Fibroblast of lung (primary cell): ENCODE results near the gene COL5A2.

Experiments
- CTCF ChIP-seq, 2 donors: IDR thresholded peaks in 1 of 2; conservative IDR thresholded peaks in 1 of 2; 1 replicate in 1 of 2; 2 replicates in 1 of 2; pipeline ENCODE4 v1.5.1; 2011 to 2012; ENCODE audit warnings: low read length in 2 of 2, control low read depth in 1 of 2, inconsistent platforms in 1 of 2, low read depth in 1 of 2, mild to moderate bottlenecking in 1 of 2
- EZH2 ChIP-seq: IDR thresholded peaks from 2 replicates; pipeline ENCODE4 v1.5.1; 2012; ENCODE audit warnings: low read length, control low read depth, mild to moderate bottlenecking; ENCODE audit errors: missing control alignments

GRCh38 chr2:189143925-189144324 lies 35.6 kb downstream of the COL5A2 start:
- TF ChIP-seq CTCF (conservative IDR thresholded peaks at IDR 0.05 in 1 of 2, IDR thresholded peaks at IDR 0.05 in 1 of 2; ENCODE audit: low read depth in 1 of 2, low read length in 2 of 2), result no peak
- TF ChIP-seq EZH2, result no peak
